Activated CD4-positive, alpha-beta T cell treated with anti-CD3 and anti-CD28 coated beads for 4 hours (primary cell): Measurements from ENCODE around the gene GTSE1.

Experiments used
- DNase-seq, 2 donors: peaks; one replicate each; pipeline ENCODE4 v3.0.0-alpha.2; 2020

The GTSE1 gene

DNA sequence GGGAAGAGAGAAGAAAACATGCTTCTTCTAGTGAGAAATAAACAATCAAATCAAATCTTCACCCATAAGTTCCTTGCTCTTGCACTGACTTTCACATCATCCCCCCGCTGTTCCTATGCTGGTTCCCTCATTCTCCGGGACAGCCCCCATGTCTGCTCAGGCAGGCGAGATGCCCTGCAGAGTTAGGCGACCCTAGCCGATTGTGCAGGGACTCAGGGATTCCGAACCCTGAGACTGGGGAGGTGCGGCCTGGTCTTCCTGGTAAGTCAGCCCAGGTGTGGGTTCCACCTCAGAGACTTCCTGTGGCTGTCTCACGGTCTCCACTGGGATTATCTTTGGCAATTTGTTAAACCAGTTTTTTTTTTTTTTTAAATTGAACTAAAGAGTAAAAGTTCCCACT, 22.3 kb upstream of the GTSE1 start:
- DNase-seq, result no peak

DNA sequence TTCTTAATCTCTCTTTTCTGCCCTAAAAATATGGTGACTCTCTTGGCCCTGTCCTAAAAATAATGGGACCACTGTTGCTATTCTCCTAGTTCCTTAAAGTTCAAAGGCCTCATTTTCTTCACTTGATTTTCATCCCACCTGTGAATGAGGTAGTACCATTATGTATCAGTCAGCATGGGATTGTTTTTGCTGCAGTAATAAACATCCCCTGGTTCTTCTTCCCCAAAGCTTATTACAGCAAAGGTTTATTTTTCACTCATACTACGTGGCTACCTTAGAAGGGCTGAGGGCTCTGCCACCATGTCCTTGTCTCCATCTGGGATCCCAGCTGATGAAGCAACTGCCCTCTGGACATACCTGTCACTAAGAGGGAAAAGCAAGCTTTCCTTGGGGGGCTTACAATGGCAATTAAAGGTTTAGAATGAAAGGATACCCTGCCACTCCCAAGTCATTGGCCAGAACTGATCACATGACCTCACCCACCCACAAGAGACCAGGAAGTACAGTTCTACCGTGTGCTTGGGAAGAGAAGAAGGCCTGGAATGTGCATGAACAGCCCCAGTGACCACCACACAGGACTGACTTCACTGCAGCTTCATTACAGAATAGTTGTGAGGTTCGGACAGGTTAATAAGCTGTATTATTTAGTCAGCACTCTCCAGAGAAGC, 21.1 kb upstream of the GTSE1 start:
- DNase-seq, result no peak

DNA sequence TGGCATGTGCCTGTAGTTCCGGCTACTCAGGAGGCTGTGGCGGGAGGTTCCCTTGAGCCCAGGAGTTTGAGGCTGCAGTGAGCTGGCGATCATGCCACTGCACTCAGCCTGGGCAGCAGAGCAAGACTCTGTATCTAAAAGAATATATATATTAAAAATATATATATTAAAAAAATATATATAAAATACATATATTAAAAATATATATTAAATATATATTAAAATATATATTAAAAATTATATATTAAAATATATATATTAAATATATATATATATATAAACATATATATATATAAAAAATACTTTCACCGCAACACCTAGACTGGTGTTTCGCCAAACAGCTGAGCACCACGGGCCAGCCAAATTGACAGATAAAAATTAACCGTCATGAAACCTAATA, 20.1 kb upstream of the GTSE1 start:
- DNase-seq, result no peak

DNA sequence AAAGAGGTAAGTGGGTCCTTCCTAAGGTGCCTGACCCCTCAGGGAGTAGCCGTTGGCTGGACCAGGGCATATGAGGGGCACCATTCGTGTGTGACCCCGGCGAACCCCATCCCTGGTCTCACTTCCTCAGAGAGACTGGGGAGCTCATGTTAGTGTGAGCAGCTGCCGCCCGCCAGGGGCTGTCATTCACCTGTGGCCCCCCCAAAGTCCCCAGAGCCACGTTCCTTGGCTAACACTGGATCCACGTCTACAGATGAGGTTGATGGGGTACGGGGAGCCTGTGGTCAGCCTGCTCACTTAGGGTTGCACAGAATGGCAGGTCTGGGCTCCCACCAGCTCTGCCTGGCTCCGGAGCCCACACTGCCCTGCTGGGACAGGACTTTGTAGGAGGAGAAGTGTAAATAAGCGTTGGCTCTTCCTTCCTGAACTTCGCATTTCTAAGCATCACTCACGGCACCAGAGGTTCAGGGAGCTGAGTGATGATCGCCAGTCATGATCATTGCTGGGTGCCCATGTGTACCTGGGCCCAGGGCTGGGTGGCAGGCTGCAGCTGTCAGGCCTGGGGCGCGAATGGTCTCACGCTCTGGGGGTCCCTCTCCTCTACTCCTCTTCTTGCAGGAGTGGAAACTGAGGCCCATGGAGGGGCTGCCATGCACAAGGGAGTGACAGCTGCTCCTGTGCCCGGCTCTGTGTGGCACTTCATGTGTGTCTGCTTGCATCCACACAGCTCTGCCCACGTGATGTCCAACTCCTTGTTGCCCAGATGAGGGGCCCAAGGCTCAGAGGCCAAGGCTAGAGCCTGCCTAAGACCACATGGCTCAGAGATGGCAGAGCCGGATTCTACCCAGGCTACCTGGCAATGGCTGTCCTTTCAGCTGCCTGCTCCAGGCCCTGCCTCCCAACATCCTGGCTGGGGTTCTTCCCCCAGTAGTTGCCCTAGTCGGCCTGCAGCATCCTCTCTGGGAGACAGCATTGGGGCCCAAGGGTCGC, 17.7 kb upstream of the GTSE1 start:
- no peak for DNase-seq

DNA sequence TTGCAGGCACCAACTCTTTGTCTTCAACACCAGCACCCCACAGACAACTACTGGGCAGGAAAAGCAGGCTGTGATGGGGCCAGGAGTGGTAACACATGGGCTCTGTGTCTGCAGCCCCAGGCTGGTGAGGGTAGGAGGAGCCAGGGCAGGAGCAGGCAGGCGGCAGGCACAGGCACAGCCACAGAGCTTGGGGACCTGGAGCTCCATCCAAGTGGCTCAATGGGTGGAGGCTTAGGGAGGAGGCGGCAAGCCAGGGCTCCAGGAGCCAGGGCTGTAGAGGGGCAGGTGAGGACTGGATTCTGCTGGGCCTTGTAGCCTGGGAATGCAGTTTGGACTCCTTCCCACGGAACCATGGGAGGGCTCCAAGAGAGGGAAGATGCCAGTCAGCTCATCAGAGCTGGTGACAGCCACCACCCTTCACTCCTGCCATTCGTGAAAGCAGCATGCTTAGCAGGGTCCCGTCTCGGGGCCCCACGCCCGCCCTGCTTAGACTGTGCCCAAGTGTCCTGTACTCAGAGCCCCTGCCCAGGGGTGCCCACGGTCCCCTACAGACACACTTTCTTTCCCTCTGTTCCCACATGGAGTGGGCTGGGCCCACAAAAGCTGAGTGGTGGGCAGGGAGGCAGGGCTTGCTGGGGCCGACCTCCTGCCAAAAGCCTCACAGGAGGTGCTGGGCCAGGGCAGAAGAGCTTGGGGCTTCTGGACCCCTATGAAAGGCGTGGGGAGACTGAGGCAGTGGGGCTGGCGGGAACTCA, 16.4 kb upstream of the GTSE1 start:
- no peak for DNase-seq

DNA sequence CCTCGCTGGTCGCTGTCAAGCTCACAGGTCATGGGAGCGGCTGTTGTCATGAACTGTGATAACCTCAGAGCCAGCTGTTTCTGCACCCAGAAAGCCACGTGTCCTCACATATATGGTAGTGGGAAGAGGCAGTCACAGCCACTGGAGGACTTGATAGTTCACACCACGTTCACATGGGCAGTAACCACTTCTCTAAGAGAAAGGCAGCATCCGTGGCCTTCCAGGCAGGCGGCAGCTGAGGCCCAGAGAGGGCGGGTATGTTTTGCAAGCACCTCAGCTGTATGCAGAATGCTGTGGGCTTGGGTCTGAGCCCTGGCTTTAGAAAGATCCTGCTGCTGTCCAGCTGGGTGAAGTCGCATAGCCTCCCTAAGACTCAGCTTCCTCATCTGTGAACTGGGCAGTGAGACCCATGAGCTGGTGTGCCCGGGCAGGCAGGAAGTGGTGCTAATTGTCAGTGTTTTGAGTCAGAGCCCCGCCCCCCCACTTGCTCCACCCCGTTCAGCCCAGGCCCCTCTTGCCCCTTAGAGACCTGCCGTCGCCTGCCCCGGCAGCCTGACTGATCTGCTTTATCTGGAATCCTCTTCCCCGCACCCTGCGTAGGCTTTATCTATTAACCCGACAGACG, 15.6 kb upstream of the GTSE1 start:
- no peak for DNase-seq

DNA sequence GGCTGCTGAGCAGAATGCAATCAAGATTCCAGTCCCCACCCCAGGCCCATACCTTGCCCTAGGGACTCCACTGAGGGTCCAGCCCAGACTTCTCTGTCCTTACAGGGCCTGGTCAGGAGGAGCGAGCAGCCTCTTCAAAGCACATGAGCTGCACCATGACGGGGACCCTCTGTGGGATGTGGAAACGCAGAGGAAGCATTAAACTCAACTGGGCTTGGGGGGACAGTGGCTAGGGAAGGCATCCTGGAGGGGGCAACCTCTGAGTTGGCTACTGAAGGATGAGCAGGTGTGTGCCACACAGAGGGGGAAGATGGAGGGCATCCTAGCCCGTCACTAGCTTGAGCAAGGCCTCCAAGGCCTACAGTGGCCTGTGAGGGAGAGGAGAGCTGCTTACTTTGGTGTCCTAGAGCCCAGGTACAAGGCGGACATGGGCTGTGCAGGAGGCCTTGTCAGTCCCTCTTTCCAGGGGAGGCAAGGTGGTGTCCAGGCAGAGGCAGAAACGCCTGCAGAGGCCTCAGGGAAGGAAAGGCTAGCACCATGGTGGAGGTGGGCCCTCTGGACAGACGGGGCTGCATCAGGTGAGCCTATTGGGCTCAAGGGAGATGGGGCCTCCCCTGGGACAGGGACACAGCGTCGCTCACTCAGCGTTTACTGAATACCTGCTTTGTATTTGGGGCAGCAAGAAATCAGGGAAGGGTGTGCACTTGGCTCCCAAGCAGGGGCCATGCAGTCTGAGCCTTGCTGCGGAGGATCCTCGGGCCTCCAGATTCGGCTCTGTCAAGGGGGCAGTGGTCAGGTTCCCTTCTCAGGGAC, 14.6 kb upstream of the GTSE1 start:
- no peak for DNase-seq

DNA sequence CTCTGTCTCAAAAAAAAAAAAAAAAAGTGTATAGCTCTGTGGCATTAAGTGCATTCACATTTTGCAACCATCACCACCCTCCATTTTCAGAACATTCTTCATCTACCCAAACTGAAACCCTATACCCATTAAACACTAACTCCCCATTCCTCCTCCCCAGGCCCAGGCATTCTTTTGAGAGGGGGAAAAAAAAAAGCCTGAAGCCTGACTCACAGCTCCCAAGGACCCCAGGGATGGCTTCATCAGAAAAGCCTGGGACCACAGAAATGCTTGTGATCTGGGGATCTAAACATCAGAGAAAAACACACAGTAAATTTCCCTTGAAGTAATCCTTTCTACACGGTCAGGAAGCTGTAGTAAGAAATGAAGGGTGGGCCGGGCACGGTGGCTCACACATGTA, 10.7 kb upstream of the GTSE1 start:
- DNase-seq, result no peak

DNA sequence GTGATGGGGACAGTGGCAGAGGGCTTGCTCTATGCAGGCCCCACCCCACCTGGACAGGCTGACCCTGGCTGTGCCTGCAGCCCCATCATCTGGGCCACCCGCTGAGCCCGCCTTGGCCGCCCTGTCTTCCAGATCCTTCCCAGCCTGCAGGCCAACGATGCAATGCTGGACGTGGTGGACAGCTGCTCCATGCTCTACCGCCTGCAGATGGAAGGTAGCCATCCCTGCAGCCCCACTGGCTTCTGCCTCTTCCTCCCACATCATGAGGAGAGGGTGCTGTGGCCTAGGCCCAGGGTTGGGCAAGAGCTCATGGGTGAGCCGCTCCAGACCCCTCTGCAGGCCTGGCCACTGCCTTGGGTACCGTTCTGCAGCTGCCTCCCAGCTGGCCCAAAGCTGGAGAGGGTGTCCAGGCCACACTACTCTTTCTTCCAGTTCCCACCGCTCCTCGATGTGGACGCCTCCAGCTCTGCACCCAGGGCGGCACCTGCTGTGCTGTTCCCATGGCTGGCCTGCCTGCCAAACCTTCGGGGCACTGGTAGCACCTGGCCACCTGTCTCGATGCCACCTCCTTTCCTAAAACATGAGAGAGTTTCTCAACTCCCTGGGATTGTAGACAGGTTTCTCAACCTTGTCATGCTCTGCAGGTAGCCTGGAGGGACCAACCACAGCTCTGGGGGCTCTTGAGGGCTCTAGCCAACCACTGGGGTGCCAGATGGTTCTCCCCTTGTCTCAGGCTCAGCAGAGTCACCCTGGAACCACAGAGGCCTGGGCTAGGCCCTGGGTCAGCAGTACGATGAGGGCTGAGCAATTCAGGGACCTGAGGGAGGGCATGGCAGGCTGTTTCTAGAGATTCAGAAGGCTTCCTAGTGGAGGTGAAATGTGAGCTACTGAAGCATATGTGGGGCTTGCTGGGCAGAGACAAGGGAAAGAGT, 9.5 kb upstream of the GTSE1 start:
- no peak for DNase-seq

DNA sequence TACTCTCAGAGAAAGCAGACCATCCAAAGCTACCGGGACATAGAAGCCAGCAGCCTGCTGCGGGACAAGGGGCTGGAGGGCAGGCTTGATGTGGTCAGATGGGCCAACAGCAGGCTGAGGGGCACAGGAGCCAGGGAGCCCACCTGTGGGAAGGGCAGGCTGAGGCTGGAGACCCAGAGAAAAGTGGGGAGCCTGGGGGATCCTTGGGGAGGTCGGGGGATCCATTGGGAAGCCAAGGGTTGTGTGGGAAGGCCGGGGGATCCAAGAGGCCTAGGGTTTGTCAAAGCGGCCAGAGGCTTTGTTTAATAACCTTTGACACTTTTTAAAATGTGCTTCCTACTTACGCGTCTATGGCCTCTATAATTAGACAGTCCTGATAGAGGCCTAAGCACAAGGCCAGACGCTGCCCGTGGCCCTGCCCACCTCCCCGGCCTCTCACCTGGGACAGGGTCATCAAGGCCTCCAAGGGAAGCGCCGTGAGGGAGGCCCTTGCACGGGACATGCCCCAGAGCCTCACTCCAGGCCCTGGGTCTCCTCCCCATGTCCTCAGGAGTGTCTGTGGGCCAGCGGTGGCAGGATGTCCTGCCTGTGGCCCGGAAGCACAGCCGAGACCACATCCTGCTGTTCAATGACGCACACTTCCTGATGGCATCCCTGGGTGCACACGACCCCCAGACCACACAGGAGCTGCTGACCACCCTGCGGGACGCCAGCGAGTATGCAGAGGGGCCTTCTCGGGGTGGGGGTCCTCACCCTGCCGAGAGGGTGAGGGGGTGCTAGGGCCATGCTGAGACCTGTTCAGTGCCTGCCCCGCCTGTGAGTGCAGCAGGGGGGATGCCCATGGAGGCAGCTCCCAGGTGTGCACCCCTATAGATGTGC, 8.6 kb upstream of the GTSE1 start:
- no peak for DNase-seq

DNA sequence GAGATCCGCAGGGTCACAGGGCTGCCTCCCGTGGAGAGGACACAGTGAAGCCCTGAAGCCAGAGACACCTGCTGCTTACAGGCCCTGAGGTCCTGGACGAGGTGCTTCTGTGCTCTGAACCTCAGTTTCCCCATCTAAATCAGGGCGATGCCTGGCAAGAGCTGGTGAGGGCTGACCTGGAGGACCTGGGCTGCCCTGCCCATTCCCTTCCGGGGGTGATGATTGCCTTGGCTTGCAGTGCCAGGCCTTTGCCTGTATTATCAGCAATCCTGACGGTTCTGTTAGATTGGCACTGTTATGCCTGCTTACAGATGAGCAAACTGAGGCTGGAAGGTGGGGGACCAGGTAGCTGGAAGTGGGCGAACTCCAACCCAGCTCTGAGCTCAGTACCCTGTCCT, 7.8 kb upstream of the GTSE1 start:
- DNase-seq, result no peak

DNA sequence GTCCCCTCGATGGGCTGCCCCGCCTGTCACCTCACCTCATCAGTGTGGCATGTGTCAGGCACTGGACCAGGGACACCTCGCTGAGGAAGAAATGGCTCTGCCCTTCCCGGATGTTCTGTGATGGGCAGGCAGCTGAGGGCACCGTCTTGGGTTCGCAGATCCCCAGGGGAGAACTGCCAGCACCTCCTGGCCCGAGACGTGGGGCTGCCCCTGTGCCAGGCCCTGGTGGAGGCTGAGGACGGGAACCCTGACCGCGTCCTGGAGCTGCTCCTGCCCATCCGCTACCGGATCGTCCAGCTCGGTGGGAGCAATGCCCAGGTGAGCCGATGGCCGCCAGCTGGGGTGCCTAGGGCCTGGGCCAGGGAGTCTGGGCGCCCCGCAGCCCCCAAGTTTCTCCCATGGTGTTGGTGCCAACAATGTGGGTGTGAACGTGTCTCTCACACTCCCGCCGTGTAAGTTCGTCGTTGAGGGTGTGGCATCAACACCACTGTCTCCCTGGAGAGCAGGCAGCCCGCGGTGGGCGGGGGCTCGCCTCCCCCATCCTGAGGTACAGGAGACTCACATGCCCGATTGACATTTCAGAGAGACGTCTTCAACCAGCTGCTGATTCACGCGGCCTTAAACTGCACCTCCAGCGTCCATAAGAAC, 7.3 kb upstream of the GTSE1 start:
- no peak for DNase-seq

DNA sequence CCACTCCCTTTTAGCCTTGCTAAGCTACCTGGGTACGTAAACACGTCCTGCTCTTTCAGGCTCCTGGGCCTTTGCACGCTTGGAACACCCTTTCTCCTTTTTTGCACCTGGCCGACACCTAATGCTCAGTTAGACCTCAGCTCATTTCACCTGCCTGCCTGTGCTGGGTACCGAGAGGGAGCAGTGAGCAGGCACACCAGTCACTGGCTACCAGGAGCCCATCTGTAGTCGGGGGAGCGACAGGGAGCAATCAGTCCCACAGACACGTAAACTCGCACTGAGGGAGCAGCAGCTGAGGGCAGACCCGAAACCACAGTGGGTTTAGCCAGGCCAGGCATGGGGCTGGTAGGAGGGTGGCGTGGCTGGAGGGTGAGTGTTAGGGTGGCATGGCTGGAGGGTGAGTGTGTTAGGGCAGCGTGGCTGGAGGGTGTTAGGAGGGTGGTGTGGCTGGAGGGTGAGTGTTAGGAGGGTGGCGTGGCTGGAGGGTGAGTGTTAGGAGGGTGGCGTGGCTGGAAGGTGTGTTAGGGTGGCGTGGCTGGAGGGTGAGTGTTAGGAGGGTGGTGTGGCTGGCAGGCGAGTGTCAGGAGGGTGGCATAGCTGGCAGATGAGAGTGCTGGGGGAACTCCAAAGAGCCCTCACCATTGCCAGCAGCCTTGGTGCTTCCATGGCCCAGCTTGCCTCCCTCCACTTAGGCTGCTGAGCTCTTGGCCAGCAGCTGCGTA, 6.4 kb upstream of the GTSE1 start:
- DNase-seq, result no peak

DNA sequence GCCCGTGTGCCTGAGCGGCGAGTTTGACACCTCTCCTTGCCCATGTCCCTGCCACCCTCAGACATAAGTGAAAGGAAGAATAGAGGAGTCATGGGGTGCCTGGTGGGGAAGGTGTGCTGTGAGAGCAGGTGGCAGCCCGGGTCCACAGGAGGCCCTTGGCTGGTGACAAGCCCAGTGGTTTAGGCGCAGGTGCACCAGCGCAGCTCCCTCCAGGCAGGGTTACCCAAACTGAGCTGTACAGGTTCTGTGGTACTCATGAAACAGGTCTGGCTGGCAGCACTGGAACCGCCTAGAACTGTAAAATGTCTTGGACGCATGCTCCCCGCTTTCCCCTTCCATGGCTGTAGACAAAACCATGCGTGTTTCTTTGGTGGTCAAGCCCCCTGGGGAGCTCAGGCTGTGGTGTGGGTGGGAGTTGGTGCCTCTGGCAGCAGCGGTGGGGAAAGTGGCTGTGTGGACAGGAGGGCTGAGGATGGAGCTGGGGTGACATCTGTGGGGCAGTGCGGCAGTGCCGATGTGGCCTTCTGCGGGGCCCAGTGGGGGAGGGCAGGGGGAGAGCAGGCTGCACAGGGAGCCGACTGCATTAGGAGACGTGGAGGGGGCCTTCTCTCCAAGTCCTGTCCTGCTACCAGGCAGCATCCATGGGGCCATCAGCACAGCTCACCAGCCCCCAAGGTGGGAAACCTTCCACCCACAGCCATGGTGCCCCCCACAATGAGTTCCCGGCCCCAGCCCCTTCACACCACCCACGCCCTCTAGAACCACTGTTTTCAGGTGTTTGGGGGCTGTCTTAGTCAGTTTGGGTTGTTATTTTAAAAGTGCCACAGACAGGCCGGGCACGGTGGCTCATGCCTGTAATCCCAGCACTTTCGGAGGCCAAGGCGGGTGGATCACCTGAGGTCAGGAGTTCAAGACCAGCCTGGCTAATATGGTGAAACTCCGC, 5.6 kb upstream of the GTSE1 start:
- no peak for DNase-seq

DNA sequence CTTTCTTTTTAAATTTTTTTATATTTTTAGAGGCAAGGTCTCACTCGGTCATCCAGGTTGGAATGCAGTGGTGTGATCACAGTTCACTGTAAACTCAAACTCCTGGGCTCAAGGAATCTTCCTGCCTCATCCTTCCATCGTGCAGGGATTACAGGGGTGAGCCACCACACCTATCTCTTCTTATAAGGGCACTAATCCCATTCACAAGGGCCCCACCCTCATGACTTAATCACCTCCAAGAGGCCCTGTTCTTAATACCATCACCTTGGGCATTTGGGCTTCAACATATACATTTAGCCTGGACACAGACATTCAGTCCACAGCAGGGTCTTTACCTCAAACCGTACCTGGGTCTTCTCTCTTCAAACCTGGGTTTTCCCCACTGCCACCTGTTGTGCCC, 4.5 kb upstream of the GTSE1 start:
- DNase-seq, result no peak

DNA sequence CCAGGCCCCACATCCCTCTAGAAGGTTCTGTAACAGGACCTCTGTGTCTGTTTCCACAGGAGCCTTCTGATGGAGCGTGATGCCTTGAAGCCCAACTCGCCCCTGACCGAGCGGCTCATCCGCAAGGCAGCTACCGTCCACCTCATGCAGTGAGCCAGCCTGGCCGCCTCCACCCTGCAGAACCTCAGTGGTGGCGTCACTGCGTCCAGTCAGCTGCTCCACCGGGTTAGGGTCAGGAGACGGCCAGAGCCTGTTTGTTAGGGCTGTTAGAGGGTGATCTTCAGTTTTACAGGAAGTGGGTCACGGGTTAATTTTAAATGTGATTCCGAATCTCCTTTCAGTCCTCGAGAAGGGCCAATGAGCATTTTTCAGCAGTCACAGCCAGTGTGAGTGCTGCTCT, 3.9 kb upstream of the GTSE1 start:
- no peak for DNase-seq

DNA sequence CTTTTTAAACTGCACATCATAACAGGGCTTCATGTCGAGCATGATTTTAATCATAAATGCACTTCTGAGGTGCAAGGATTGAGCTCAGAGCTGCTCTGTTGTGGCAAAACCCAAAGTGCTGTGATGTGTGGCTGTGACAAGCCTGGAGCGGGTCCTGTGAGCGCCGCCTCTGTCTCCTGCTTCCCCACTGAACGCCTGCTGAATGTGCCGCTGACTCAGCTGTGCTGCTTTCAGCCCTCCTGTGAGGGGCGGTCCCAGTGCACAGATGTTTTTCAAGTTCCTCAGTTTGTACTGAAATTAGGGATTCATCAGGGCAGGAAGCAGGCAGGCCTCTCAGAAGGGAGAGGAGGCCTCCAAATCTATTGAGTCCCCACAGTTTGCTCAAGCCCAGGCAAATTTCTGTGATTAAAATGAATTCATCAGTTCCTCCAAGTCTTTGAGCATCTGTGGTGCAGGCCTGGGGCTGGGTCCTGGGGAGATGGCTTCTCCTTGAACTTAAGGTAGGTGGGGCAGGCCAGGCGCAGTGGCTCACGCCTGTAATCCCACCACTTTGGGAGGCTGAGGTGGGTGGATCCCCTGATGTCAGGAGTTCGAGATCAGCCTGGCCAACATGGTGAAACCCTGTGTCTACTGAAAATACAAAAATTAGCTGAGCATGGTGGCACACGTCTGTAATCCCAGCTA, 3.0 kb upstream of the GTSE1 start:
- no peak for DNase-seq
